ENCODE data around the gene TPPP2.

The TPPP2 gene

GRCh38 chr14:21056520-21057163 lies 26.6 kb downstream of the TPPP2 start:
- H3K4me3 ChIP-seq (ENCODE audit: low read depth, low read length) = no peak overlapping the region

- no peak within 1 kb of the TSS for H3K4me3 ChIP-seq (ENCODE audit: low read depth, low read length)
Measured at GRCh38 chr14:21057803-21058675, 28.0 kb downstream of the TPPP2 start, which contains the start of gene RNASE8. Gene RNASE8, plus strand, starts transcription at chr14:21057822. Its CDS starts 71 bp downstream, at chr14:21057893.

- no peak overlapping the region for H3K4me3 ChIP-seq (ENCODE audit: low read depth, low read length)
Measured at GRCh38 chr14:21058903-21059302, 28.9 kb downstream of the TPPP2 start.

DNA sequence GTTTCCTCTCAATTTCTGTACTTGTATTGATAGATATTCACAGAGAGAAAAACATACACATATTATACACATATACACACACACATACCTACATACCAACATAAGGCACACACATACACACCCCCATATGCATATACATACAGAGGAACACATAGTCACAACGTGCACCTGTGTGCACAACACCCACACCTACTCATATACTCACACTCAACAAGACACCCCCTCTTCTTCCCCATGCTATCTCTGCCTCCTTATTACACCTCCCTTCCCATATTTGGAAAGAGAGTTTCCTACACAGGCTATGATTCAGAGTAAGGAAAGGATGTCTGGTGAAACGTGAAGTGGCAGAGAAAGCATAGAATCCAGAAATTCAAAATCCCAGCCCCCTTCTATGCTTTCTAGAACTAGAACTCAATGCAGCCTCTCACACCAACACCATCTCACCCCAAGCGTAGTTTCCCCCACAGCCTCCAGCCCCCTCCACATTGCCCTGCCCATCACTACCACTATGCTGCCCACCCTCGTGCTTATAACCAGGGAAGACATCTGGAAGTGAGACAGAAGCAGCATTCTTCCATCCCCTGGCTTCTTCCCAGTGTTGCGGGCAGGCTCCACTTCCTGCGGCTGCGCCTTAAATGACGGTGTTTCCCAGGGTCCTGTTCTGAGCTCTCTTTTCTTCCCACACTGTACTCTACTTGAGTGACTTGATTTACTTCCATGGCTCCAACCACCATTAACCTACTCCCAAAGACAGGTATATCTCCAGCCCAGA lies 30.0 kb downstream of the TPPP2 start:
- H3K4me3 ChIP-seq (ENCODE audit: low read depth, low read length) = no peak overlapping the region

DNA sequence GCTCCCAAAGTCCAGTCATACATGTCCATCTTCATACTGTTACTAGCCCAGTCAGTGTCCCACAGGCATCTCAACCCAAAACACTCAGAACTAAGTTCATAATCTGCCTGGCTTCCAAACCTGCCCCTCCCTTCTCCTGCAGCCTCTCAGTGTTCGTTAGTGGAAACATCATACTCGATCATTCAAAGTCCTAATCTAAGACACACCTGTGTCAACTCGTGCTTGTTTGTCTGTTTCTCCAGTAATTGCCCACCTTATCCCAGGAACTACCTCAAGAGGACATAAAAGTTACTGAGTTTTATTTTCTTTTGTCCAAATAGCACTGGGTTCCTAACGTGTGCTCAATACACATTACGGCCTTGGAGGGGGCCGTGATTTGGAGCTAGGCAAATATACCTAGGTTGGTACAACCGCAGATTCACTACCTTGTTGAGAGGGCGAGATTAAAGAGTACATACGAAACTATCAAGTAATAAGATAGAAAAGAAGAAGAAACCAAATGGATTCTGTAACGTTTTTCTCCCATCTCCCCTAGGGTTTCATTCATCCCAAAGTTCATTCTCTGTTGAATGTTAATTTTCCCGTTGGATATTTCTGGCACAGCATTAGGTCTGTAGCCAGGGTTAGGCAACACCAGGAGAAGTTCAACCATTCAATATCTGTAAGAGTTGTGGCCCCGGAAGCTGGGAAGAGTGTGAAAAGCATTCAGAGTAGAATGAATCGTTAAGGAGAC lies 30.8 kb downstream of the TPPP2 start:
- H3K4me3 ChIP-seq (ENCODE audit: low read depth, low read length) = no peak overlapping the region

DNA sequence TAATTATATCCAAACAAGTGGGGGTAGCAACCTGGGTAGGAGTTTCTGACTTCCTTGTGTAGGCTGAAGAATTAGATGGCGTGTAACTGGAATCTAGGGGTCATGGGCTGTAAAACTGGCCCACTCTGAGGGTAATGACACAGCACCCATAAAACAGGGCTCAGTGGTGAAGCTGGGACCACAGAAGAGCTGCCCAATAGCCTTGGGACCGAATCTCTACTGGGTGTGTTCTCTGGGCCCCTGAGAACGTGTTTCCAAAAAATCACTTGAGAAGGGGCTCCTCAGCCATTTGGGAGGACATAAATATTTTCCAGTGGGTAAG lies 31.3 kb downstream of the TPPP2 start:
- no peak overlapping the region for H3K4me3 ChIP-seq (ENCODE audit: low read depth, low read length)

DNA sequence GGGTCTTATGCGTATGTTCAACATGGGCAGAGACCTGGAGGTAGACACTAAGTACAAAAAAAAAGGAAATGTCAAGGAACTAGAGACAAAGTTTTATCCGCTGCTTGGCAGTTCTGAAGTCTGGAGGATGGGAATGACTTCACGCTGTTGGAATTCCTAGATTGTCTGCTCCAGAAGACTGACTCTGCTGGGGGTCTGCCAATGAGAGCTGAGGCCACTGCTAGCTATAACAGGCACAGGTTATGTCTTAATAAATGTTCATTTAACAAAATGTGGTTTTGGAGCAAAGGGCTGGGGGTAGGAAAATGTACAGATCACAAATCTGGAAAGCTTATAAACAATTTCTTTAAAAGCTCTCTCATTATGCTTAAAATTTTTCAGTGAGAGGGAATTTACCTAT lies 33.5 kb downstream of the TPPP2 start:
- H3K4me3 ChIP-seq (ENCODE audit: low read depth, low read length) = no peak overlapping the region

GRCh38 chr14:21066882-21067502 lies 37.0 kb downstream of the TPPP2 start:
- no peak overlapping the region for H3K4me3 ChIP-seq (ENCODE audit: low read depth, low read length)

GRCh38 chr14:21068521-21069387 lies 38.7 kb downstream of the TPPP2 start:
- peak overlapping the region; percentile 79 for H3K4me3 ChIP-seq (ENCODE audit: low read depth, low read length)

DNA sequence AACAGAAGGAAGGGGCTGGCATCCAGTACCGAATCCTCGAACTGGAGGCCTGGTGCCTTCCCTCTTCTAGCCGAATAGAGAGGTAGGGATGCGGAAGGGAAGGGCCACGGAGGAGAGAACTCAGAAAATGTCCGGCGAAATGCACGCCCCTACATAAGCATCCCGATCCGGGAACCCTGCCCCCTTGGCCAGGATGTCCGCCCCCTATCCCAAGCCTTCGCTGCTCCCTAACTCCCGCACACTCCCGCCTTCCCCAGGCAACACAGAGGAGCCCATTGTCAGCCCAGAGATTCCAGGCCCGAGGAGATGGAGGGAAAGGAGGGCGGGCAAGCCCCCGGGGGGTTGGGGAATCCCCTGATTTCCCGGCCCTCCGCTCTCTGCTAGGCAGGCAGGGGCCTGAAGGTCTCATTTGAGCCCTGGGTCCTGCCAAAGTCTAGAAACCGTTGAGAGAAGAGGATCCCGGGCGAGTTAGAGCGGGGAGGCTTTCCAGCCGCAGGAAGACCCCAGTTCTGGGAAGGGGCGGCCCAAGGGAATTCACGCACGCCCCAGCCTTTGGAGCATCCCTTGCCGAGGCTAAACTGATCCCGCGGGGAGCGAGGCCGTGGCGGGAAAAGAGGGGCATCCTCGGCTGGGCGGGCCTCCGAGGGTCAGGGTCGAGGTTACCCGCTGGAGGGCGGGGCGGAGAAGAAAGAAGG lies 39.5 kb downstream of the TPPP2 start:
- peak overlapping the region; percentile 79 for H3K4me3 ChIP-seq (ENCODE audit: low read depth, low read length)

DNA sequence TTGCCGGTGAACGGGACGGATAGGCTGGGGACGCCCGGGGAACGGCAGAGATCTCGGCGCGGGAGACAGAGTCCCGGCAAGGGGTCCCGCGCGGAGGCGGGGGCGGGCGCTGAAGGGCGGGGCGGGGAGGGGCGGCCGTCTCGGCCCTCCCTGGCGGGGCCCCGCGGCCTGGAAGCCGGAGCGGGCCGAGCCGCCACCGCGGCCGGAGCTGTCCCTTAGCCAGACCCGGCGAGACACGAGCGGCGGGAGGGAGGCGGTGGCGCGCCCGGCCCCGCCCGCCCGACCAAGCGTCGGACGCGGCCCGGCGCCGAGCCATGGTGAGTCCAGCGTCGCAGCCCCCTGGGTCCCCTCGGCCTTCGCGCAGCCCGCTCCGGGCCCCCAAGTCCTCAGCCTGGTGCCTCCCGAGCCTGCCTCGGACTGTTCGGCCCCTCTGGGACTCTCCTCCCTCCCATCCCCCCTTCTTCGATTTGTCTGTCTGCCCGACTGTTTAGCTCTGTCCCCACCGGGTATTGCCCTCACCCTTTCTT lies 40.1 kb downstream of the TPPP2 start, which contains the start of gene ARHGEF40:
ARHGEF40 (plus strand) TSS at position 222 of the 527 bp plus-strand sequence; CDS start at position 315, 93 bp downstream.
- H3K4me3 ChIP-seq (ENCODE audit: low read depth, low read length) = peak within 1 kb of the TSS; percentile 79

DNA sequence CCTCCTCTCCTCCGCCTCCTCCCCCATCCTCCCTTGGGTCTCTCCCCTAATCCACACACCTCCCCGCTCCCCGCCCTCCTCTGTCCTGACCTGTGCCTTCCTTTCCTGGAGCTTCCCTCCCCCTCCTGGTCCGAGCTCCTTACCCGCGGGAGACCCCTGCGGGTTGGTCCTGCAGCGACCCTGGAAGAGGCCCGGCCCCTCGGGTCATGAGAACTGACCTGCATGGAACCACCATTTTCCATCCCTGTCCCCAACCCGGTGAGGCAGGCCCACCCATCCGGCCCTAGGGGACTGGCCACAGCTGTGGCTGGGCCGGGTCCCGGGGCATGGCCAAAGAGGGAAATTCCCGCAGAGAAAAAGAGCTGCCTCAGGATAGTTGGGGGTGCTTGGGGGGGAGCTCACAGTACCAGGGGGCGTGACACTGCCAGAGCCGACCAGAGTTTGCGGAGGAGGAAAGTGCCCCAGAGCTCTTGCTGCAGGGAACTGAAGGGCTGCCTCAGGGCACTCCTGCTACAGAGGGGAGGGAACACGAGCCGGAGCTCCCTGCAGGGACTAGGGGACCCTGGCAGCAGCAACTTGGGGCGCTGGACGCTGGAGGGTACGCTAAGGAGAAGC lies 40.7 kb downstream of the TPPP2 start:
- peak overlapping the region; percentile 79 for H3K4me3 ChIP-seq (ENCODE audit: low read depth, low read length)

DNA sequence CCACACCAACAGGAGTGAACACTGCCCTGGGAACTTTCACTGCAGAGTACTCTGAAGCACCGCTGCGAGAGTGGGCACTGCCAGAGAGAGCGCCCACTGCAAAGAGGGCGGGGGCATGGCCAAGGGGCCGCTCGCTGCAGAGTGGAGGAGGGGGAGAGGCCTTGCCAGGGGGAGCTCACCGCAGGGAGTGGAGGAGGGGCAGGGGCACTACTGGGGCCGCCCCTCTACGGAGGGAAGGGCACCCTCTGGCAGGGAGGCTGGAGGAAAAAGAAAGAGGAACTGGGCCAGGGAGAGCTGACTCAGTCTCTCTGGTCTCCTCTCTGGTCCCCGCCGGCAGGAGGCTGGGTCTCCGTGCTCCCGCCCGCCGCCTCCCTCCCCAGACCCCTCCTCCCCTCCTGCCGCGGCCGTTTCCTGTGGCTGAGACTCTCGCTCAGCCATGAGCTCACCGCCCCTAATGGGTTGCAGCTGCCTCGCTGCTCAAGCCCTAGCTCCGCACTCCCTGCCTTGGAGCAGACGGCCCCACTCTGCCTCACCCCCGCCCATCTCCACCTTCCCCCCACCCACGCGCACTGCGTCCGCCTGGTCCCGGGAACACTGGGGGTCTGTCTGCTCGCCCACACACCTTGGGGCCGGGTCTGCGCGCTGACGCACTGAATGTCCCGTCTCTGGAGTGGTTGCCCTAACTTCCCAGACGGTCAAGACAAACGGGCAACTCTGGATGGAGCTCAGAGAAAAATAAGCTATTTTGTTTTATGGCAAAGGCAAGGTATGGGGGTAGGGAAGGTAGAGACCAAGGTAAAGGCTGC lies 41.4 kb downstream of the TPPP2 start:
- peak overlapping the region; percentile 79 for H3K4me3 ChIP-seq (ENCODE audit: low read depth, low read length)

- peak overlapping the region; percentile 79 for H3K4me3 ChIP-seq (ENCODE audit: low read depth, low read length)
Measured at GRCh38 chr14:21072031-21072473, 42.0 kb downstream of the TPPP2 start.

- no peak overlapping the region for H3K4me3 ChIP-seq (ENCODE audit: low read depth, low read length)
Measured at GRCh38 chr14:21072781-21073339, 42.8 kb downstream of the TPPP2 start.

DNA sequence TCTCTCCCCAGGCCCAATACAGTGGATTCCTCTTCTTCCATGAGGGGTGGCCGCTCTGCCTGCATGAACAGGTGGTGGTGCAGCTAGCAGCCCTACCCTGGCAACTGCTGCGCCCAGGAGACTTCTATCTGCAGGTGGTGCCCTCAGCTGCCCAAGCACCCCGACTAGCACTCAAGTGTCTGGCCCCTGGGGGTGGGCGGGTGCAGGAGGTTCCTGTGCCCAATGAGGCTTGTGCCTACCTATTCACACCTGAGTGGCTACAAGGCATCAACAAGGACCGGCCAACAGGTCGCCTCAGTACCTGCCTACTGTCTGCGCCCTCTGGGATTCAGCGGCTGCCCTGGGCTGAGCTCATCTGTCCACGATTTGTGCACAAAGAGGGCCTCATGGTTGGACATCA lies 43.9 kb downstream of the TPPP2 start:
- no peak overlapping the region for H3K4me3 ChIP-seq (ENCODE audit: low read depth, low read length)

Measured in iPS-11a (cell line).